Inferior parietal cortex (tissue), 1 donor: ENCODE data around the gene HTRA3.
A peak's percentile ranks its signal among the peaks of the same experiment; 100 is the strongest.

Source experiments
- DNase-seq: peaks from one replicate; pipeline ENCODE4 v3.0.0-alpha.2; 2016; ENCODE audit errors: extremely low spot score

HTRA3 gene

GRCh38 chr4:8266508-8266907 is 3.0 kb upstream of the HTRA3 start:
- no peak for DNase-seq

- no peak for DNase-seq
Measured at GRCh38 chr4:8267077-8267476, 2.5 kb upstream of the HTRA3 start.

GRCh38 chr4:8268211-8268610 is 1.3 kb upstream of the HTRA3 start:
- no peak for DNase-seq

- DNase-seq = no peak
Measured at GRCh38 chr4:8268901-8269534, 536 bp upstream of the HTRA3 start.

GRCh38 chr4:8270418-8270771 is 841 bp downstream of the HTRA3 start:
- DNase-seq = no peak

- no peak for DNase-seq
Measured at GRCh38 chr4:8270912-8271815, 1.6 kb downstream of the HTRA3 start.

GRCh38 chr4:8271821-8272220 is 2.3 kb downstream of the HTRA3 start:
- DNase-seq = no peak

GRCh38 chr4:8272472-8273428 is 3.2 kb downstream of the HTRA3 start:
- DNase-seq = no peak

- DNase-seq = no peak
Measured at GRCh38 chr4:8273450-8273849, 3.9 kb downstream of the HTRA3 start.

- DNase-seq = no peak
Measured at GRCh38 chr4:8274066-8274652, 4.6 kb downstream of the HTRA3 start.

GRCh38 chr4:8274765-8275547 is 5.4 kb downstream of the HTRA3 start:
- peak; percentile 57 for DNase-seq

- no peak for DNase-seq
Measured at GRCh38 chr4:8275548-8275910, 6.0 kb downstream of the HTRA3 start.

GRCh38 chr4:8276358-8277240 is 7.0 kb downstream of the HTRA3 start:
- no peak for DNase-seq

GRCh38 chr4:8277356-8278008 is 7.9 kb downstream of the HTRA3 start:
- no peak for DNase-seq

- DNase-seq = no peak
Measured at GRCh38 chr4:8278009-8278395, 8.4 kb downstream of the HTRA3 start.

GRCh38 chr4:8278421-8279287 is 9.1 kb downstream of the HTRA3 start:
- no peak for DNase-seq

- DNase-seq = no peak
Measured at GRCh38 chr4:8279321-8280157, 10.0 kb downstream of the HTRA3 start.
